Activated CD8-positive, alpha-beta memory T cell treated with anti-CD3 and anti-CD28 coated beads for 48 hours (primary cell): ENCODE data around the gene RPS6KC1.
"Not testable (repeated sequence)": the region's sequence is repeated elsewhere in the genome, so short reads cannot be mapped to it uniquely, and the experiment has no call there.

Experiments
- DNase-seq, 3 experiments: peaks; one replicate each; pipeline ENCODE4 v3.0.0-alpha.2; 2020; ENCODE audit warnings: low read depth in 2 of 3, low spot score in 2 of 3

RPS6KC1 gene

GRCh38 chr1:213275293-213275692 lies 224.3 kb downstream of the RPS6KC1 start:
- DNase-seq, result no peak

- DNase-seq, result no peak
These were observed 225.2 kb downstream of the RPS6KC1 start for GRCh38 chr1:213276236-213276635.

GRCh38 chr1:213277036-213277435 lies 226.0 kb downstream of the RPS6KC1 start:
- no peak for DNase-seq

DNA sequence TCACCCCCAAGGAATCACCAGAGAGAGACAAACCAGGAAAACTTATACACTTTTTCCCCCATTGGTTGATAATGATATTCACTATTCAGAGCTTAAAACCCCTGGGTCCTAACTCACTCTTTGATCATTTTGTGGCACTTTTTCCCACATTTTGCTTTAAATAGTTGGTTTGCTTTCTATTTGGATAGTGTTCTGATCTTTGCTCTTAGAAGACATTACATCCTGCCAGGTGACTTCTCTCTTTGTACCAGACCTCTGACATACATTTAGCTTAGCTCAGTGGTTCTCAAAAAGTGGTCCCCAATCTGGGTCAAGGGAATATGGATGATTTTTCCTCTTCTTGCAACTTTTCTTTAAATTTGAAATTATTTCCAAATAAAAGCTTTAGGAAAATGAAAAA lies 228.4 kb downstream of the RPS6KC1 start:
- no peak for DNase-seq

- no peak for DNase-seq
These were observed 230.7 kb downstream of the RPS6KC1 start for GRCh38 chr1:213281640-213282301.

DNA sequence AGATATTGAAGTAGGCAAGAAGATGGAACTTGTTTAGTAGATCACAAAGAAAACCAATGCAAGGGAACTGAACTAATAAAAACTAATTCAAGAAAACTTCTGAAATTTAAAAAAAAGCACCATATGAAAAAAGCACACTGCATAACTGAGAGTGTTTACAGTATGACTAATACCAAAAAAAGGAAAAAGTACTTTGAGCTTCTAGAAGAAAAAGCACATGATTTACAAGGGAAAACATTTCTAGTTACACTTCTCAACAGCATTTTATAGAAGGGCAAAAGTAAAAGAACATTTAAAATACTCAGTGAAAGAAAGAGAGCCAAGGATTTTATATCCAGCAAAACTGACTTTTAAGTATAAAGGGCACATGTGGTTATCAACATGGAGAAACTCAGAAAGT lies 233.6 kb downstream of the RPS6KC1 start:
- no peak for DNase-seq

DNA sequence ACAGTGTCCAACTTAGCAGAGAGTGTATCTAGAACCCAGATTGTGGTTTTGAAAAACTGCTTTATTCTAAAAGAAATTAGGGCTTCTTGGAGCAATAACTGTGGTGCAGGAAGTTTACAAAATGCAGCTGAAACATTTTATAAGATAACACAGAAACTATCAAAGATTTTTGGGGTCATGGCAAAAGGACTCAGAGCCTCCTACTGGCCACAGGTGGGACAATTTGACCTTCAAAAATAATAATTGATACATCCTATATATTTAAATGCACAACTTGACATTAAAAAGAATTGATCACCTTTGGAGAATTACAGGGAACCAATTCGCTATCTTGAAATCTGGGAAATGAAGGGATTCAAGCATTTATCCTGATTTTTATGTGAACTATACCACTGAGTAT lies 235.2 kb downstream of the RPS6KC1 start:
- DNase-seq, result no peak

DNA sequence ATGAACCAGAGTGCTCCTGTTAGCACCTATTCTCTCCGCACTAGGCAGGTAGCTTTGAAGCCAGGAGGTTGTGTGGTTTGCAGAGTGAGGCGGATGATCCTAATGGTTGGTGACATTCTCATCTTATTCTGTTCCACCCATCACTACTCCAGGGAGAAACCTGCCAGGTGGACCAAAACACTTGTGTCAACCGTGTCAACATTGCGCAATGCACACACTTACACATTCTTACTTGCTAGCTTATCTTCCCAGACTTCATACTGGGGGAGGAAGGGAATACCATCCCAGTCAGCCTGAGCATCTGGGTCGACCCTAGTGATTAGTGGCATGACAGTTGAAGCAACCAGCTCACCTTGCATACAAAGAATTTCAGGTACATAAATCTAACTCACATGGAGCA lies 236.9 kb downstream of the RPS6KC1 start:
- DNase-seq, result no peak

- no peak for DNase-seq
These were observed 240.5 kb downstream of the RPS6KC1 start for GRCh38 chr1:213291526-213291925.

- no peak for DNase-seq
These were observed 241.6 kb downstream of the RPS6KC1 start for GRCh38 chr1:213292614-213293013.

DNA sequence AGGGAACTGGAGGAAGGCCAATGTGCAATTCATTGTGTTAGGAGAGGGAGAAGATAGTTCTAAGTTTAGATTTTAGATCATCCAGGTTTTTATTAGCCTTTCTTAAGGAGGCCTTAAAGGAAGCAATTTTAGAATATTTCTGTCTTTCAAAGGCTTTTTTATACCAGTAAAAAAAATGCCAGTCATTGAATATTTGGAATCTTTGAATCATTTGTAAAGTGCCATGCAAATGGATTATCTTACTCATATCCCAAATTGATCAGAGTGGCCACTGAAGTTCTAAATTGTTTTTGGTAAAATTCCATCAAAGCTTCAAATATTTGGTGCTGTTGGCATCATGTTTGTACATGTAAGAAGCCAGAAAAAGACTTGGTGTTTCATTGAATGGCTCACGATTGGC lies 244.8 kb downstream of the RPS6KC1 start:
- DNase-seq, result no peak

GRCh38 chr1:213296558-213296957 lies 245.5 kb downstream of the RPS6KC1 start:
- no peak for DNase-seq

DNA sequence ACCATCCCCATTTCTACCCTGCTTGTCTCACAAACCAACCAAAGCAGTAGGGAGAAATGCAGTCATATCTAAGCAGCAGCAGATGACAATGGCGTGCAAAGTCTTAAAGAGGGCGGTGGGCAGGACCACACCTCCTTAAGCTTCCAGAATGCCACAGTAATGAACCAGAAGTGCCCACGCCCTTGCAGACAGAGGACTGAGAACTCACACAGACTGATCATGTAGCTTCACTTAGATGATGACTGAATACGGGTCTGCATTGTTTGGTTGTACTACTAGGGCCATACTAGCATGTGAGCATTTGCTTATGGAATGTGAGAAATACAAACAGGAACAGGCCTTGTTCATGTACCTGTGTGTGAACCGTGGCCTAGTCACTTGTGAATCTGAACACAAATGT lies 246.0 kb downstream of the RPS6KC1 start:
- DNase-seq, result no peak

DNA sequence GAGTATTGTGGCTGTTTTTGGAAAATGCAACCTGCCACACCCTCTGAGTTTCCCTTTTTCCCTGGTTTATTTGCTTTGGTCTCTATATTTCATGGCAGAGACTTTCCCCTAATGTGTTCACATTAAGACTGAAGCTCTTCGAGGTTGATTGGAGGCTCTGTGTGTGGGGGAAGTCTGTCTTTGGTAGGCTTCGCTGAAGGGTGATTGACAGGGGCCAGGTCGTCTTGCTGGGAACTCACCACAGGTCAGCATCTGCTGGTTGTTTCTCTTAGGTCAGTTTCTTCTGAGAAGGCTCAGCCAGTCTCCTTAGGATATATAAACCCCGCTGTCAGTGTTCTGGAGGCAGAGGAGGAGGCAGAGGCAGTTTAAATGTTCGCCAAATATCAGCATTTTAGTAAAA lies 249.4 kb downstream of the RPS6KC1 start:
- DNase-seq, result no peak

DNA sequence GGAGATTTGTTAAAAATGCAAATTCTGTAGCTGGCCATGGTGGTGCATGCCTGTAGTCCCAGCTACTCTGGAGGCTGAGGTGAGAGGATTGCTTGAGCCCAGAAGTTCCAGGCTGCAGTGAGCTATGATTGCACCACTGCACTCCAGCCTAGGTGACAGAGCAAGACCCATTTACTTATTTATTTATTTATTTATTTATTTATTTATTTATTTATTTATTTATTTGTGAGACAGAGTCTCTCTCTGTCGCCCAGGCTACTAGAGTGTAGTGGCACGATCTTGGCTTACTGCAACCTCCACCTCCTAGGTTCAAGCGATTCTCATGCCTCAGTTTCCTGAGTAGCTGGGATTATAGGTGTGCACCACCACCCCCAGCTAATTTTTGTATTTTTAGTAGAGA lies 250.5 kb downstream of the RPS6KC1 start:
- not testable (repeated sequence) for DNase-seq

DNA sequence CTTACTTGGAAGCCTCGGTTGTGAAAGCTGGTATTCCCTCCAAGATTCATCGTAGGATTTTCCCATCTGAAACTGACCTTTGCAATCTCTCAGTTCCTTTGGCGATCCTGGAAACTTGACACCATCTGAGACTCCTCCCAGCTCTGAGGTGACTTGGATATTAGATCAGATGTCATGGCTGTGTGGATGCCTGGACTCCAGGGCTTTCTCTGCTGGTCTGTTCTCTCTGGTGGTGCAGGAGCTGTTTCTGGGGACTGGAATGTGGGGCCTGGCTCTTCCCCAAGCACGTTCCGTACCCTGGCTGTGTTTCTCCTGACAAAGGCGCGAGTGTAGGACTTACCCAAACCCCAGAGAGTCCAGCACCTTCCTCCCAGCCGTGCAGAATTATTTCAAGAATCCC lies 252.2 kb downstream of the RPS6KC1 start:
- DNase-seq, result no peak

DNA sequence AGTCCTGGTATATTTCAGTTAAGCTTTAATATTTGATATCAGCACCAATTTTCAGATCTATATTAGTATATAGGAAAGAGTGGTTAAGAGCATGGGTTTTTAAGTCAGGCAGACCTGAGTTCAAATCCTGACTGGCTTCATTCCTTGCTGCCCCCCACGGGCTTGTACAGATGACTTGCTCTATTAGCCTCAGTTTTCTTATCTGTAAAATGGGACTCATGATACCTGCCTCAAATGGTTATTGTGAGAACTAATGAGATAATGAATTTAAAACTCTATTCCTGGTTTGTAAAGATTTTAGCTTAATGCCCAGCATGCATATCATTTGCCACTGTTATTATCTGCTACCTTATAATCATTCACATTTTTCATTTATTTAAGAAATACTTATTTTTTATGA lies 264.5 kb downstream of the RPS6KC1 start:
- no peak for DNase-seq

DNA sequence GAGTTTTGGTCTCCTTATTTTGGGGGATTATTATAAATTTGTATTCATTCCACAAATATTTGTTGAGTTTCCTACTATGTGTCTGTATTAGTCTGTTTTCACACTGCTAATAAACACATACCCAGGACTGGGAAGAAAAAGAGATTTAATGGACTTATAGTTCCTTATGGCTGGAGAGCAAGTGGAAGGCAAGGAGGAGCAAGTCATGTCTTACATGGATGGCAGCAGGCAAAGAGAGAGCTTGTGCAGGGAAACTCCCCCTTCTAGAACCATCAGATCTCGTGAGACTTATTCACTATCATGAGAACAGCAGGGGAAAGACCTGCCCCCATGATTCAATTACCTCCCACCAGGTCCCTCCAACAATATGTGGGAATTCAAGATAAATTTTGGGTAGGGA lies 267.4 kb downstream of the RPS6KC1 start:
- DNase-seq, result not testable (repeated sequence)

- DNase-seq, result no peak
These were observed 269.3 kb downstream of the RPS6KC1 start for GRCh38 chr1:213320191-213320870.
